Liver (tissue), 3 donors: Measurements from ENCODE around the gene AZGP1.

Experiments
- EGR1 ChIP-seq, 2 donors: IDR thresholded peaks; 2 replicates each; pipeline ENCODE4 v1.6.1; 2016 to 2018; ENCODE audit warnings: antibody characterized with exemption in 2 of 2, low read depth in 2 of 2
- FOXA1 ChIP-seq: IDR thresholded peaks from 2 replicates; pipeline ENCODE4 v1.6.1; 2016; ENCODE audit warnings: antibody characterized with exemption
- JUND ChIP-seq, 2 donors: IDR thresholded peaks; 2 replicates each; pipeline ENCODE4 v1.6.1; 2016; ENCODE audit warnings: antibody characterized with exemption in 2 of 2
- NR2F2 ChIP-seq: IDR thresholded peaks from 2 replicates; pipeline ENCODE4 v1.6.1; 2016; ENCODE audit warnings: antibody characterized with exemption
- RAD21 ChIP-seq, 2 donors: IDR thresholded peaks; 2 replicates each; pipeline ENCODE4 v1.6.1; 2016; ENCODE audit warnings: antibody characterized with exemption in 2 of 2, mild to moderate bottlenecking in 2 of 2
- SP1 ChIP-seq: IDR thresholded peaks from 2 replicates; pipeline ENCODE4 v1.6.1; 2018; ENCODE audit warnings: antibody characterized with exemption, mild to moderate bottlenecking
- TAF1 ChIP-seq: conservative IDR thresholded peaks from 2 replicates; pipeline ENCODE4 v1.6.1; 2016; ENCODE audit warnings: antibody characterized with exemption, mild to moderate bottlenecking
- YY1 ChIP-seq: IDR thresholded peaks from 2 replicates; pipeline ENCODE4 v1.6.1; 2016; ENCODE audit warnings: antibody characterized with exemption, mild to moderate bottlenecking
- TF ChIP-seq, protein P1 (sequence below): fragments of 150-350 bp; IDR thresholded peaks from 2 replicates; pipeline ENCODE4 v1.5.1; 2017; ENCODE audit warnings: improper control_type of control experiment, low read depth, low read length; ENCODE audit not compliant: missing input control
- TF ChIP-seq, protein P2 (sequence below): IDR thresholded peaks from 2 replicates; pipeline ENCODE4 v1.6.1; 2016; ENCODE audit warnings: antibody characterized with exemption, mild to moderate bottlenecking
- donor health status: healthy.
- donor health status: healthy.

DNA sequence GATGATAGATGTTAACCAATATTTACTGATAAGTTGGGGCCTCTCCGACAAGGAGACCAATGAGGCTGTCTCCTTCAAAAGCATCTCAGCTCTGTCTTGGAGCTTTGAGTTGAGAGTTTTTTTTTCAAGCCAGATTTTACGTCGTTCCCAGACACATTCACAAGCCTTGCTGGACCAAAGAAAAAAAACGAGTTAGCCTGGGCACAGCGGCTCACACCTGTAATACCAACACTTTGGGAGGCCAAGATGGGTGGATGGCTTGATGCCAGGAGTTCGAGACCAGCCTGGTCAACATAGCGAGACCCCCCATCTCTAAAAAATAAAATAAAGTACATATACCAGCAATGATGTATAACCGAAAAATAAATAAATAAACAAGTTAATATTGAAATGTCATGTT, 19.0 kb upstream of the AZGP1 start:
- TF ChIP-seq TAF1 (no peak), FOXA1 (no peak), JUND (IDR thresholded peaks at IDR 0.05) (no peak), NR2F2 (no peak), SP1 (no peak), RAD21 (IDR thresholded peaks at IDR 0.05) (no peak), EGR1 (IDR thresholded peaks at IDR 0.05; ENCODE audit: low read depth in 2 of 2) (no peak), YY1 (no peak)
- TF ChIP-seq, protein P1, sequence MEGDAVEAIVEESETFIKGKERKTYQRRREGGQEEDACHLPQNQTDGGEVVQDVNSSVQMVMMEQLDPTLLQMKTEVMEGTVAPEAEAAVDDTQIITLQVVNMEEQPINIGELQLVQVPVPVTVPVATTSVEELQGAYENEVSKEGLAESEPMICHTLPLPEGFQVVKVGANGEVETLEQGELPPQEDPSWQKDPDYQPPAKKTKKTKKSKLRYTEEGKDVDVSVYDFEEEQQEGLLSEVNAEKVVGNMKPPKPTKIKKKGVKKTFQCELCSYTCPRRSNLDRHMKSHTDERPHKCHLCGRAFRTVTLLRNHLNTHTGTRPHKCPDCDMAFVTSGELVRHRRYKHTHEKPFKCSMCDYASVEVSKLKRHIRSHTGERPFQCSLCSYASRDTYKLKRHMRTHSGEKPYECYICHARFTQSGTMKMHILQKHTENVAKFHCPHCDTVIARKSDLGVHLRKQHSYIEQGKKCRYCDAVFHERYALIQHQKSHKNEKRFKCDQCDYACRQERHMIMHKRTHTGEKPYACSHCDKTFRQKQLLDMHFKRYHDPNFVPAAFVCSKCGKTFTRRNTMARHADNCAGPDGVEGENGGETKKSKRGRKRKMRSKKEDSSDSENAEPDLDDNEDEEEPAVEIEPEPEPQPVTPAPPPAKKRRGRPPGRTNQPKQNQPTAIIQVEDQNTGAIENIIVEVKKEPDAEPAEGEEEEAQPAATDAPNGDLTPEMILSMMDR = no peak
- TF ChIP-seq, protein P2, sequence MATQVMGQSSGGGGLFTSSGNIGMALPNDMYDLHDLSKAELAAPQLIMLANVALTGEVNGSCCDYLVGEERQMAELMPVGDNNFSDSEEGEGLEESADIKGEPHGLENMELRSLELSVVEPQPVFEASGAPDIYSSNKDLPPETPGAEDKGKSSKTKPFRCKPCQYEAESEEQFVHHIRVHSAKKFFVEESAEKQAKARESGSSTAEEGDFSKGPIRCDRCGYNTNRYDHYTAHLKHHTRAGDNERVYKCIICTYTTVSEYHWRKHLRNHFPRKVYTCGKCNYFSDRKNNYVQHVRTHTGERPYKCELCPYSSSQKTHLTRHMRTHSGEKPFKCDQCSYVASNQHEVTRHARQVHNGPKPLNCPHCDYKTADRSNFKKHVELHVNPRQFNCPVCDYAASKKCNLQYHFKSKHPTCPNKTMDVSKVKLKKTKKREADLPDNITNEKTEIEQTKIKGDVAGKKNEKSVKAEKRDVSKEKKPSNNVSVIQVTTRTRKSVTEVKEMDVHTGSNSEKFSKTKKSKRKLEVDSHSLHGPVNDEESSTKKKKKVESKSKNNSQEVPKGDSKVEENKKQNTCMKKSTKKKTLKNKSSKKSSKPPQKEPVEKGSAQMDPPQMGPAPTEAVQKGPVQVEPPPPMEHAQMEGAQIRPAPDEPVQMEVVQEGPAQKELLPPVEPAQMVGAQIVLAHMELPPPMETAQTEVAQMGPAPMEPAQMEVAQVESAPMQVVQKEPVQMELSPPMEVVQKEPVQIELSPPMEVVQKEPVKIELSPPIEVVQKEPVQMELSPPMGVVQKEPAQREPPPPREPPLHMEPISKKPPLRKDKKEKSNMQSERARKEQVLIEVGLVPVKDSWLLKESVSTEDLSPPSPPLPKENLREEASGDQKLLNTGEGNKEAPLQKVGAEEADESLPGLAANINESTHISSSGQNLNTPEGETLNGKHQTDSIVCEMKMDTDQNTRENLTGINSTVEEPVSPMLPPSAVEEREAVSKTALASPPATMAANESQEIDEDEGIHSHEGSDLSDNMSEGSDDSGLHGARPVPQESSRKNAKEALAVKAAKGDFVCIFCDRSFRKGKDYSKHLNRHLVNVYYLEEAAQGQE = no peak
